ENCODE results near the gene COL1A2. TPM values are rescaled to one million over a fixed set of nuclear protein-coding genes. Genes with fewer than 3 reads are reported as not detected.

The COL1A2 gene
- total and polyA plus RNA-seq, 2 of the 8 experiments (the other 6 are each of a cell fraction or from before 2014, with no cell fraction given) = 45.2 to 87.2 TPM

DNA sequence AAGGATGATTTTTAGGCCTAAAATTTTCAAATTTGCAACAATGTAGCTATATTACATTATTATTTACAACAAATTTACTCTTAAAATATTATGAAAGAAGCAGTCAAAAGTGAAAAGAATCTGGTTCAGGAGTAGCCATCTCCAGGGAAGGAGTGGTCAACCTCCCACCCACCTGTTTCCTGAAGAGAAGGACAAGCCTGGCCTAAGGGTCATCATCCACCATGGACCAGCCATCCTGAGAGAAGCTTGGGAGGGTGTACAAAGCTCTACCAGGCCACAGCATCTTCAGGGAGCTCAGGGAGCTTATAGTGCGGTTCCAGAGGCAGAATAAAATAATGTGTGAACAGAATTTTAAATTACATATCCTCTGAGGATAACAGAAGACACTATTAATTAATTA lies 38.1 kb downstream of the COL1A2 start:
- Histone ChIP-seq H3K27me3 (replicated peaks in 1 of 4; ENCODE audit: control insufficient read depth in 3 of 4, extremely low read depth in 1 of 4, insufficient read depth in 3 of 4, low read length in 3 of 4) (no peaks in the 10 kb centered on the region), H2AK5ac (ENCODE audit: low read depth, low read length) (no peak overlapping the region), H3K36me3 (ENCODE audit: control insufficient read depth in 2 of 4, insufficient read depth in 4 of 4, low read length in 3 of 4) (peaks cover 7 to 24% (median 15%) of the 10 kb centered on the region in 4 experiments), H4K5ac (ENCODE audit: insufficient read length, low read depth, low read length) (no peak overlapping the region), H3K56ac (replicated peaks; ENCODE audit: insufficient read length, low read depth, low read length) (no peak overlapping the region), H2BK12ac (ENCODE audit: low read depth, low read length) (no peak overlapping the region), H2BK15ac (ENCODE audit: low read length) (no peak overlapping the region), H2BK20ac (ENCODE audit: low read length) (no peak overlapping the region), H3K4me3 (ENCODE audit: extremely low read depth in 1 of 4, insufficient read depth in 2 of 4, low read depth in 3 of 4, low read length in 4 of 4) (no peak overlapping the region), H3K9ac (replicated peaks in 1 of 4; ENCODE audit: extremely low read depth in 1 of 4, low read depth in 3 of 4, low read length in 3 of 4) (no peak overlapping the region), H4K8ac (ENCODE audit: extremely low read depth, insufficient read depth, low read length) (no peak overlapping the region), H3K79me1 (ENCODE audit: low read depth, low read length) (no peaks in the 10 kb centered on the region), H4K20me1 (replicated peaks in 1 of 2; ENCODE audit: control insufficient read depth in 1 of 2, insufficient read depth in 2 of 2, low read length in 2 of 2) (no peaks in the 10 kb centered on the region), H2BK5ac (ENCODE audit: low read depth, low read length) (no peak overlapping the region), H3K9me3 (ENCODE audit: insufficient read depth in 2 of 2, low read depth in 1 of 2, low read length in 1 of 2) (no peaks in the 10 kb centered on the region), H3K23me2 (ENCODE audit: low read depth, low read length) (no peaks in the 10 kb centered on the region), H3K4me1 (replicated peaks in 1 of 4; ENCODE audit: control insufficient read depth in 3 of 4, insufficient read depth in 4 of 4, low read length in 3 of 4) (no peaks in the 10 kb centered on the region), H3K14ac (ENCODE audit: insufficient read length) (no peak overlapping the region), H3K23ac (ENCODE audit: insufficient read length) (no peak overlapping the region), H3K4ac (replicated peaks; ENCODE audit: insufficient read length, low read depth, low read length) (no peak overlapping the region), H3K27ac (ENCODE audit: low read depth, low read length) (no peak overlapping the region), H3K18ac (ENCODE audit: extremely low read depth, low read length) (no peak overlapping the region), H2BK120ac (replicated peaks; ENCODE audit: low read depth, low read length) (no peak overlapping the region), H3K4me2 (ENCODE audit: insufficient read depth in 1 of 2, low read depth in 2 of 2, low read length in 2 of 2) (no peak overlapping the region), H3K79me2 (ENCODE audit: control insufficient read depth in 1 of 2, insufficient read depth in 2 of 2, low read length in 2 of 2) (no peaks in the 10 kb centered on the region), H4K91ac (replicated peaks; ENCODE audit: insufficient read length, low read length) (no peak overlapping the region), H2AFZ (ENCODE audit: low read length) (no peak overlapping the region)
- no peak for DNase-seq (ENCODE audit: low read depth in 1 of 2, low spot score in 2 of 2)
- CTCF ChIA-PET (ENCODE audit: partially characterized antibody) = interaction anchor here (0.6 to 5.1 kb wide), 9 partner anchors 10 to 530 kb away, joined by 3 to 33 read pairs (median 5); partner anchors contain the start of gene COL1A2
- 93% methylated on average over 1 of the region's 1 CpG; no CpG with 5 or more reads in 1 of the 2 experiments for WGBS, 2 experiments (ENCODE audit: extremely low coverage in 1 of 2, insufficient coverage in 1 of 2, insufficient read length in 1 of 2, insufficient replicate concordance in 2 of 2, low coverage in 1 of 2, low lambda C conversion rate in 2 of 2, missing lambda C conversion rate in 1 of 2)
- no peak for FAIRE-seq
- TF ChIP-seq NANOG (IDR thresholded peaks at IDR 0.05; ENCODE audit: insufficient read depth, low read depth, low read length, poor library complexity, severe bottlenecking) (no peak), KDM4A (IDR thresholded peaks at IDR 0.05; ENCODE audit: low read depth, low read length, severe bottlenecking) (no peak)
- POLR2A ChIA-PET (ENCODE audit: partially characterized antibody) = no interaction called here
